HTR-8/SVneo (cell line): ENCODE measurements around the gene CHDH.

Experiments used
- DNase-seq: peaks from one replicate; pipeline ENCODE4 v3.0.0; 2011; ENCODE audit warnings: low spot score, mixed read lengths; ENCODE audit not compliant: insufficient read length
- FAIRE-seq: peaks from 2 replicates; lab custom pipeline; 2011; peaks lifted over from hg19 to GRCh38; lab: Jason Lieb, UNC

CHDH gene

DNA sequence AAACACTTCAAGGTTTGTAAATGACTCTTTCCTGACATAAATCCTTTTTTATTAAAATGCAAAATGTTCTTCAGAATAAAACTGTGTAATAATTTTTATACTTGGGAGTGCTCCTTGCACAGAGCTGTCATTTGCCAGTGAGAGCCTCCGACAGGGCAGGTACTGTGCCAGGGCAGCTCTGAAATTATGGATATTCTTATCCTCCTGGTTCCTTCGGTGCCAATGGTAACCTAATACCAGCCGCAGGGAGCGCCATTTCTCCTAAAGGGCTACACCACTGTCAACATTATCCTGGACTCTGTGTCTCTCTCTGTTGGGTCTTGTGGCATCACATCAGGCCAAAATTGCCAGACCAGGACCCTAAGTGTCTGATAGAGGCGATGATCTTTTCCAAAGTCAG is 33.0 kb downstream of the CHDH start:
- no peak for FAIRE-seq
- DNase-seq = no peak

DNA sequence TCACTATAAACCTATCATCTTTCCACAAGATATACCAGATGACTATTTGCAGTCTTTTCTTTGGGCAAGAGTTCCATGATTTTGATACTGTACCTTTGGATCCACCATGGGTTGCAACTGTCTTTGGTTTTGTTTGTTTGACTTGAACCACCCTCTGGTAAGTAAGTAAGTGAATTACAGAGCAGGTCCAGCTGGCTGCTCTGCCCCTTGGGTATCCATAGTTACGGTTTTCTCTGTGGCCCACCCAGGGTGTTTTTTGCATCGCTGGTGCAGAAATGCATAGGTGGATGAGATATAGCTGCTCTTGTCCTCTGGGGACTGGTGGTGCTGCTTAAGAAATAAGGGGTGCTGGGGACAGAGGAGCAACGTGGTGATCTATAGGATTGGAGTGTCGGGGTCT is 33.8 kb downstream of the CHDH start:
- DNase-seq (no peak), FAIRE-seq (no peak)

DNA sequence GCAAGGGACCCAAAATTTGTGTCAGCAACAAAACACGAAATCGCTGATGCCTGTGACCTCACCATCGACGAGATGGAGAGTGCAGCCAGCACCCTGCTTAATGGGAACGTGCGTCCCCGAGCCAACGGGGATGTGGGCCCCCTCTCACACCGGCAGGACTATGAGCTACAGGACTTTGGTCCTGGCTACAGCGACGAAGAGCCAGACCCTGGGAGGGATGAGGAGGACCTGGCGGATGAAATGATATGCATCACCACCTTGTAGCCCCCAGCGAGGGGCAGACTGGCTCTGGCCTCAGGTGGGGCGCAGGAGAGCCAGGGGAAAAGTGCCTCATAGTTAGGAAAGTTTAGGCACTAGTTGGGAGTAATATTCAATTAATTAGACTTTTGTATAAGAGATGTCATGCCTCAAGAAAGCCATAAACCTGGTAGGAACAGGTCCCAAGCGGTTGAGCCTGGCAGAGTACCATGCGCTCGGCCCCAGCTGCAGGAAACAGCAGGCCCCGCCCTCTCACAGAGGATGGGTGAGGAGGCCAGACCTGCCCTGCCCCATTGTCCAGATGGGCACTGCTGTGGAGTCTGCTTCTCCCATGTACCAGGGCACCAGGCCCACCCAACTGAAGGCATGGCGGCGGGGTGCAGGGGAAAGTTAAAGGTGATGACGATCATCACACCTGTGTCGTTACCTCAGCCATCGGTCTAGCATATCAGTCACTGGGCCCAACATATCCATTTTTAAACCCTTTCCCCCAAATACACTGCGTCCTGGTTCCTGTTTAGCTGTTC is 34.9 kb downstream of the CHDH start:
- DNase-seq (no peak), FAIRE-seq (no peak)

DNA sequence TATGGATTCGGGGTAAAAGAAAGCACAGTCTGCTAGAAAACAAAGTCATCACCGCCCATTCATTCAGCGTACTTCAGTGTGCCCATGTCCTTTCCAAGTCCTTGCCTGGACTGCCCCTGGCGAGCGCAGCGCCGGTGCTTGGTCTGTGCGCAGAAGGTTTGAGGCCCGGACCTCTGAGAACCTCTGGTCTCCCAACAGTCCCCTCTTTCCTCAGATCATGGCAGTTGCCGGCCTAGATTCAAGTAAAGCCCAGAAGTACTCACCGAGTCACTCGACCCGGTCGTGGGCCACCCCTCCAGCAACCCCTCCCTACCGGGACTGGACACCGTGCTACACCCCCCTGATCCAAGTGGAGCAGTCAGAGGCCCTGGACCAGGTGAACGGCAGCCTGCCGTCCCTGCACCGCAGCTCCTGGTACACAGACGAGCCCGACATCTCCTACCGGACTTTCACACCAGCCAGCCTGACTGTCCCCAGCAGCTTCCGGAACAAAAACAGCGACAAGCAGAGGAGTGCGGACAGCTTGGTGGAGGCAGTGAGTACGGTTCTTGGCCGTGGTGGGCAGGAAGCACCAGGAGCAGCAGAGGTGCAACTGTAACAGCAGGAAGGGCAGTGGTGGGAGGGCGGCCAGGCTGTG is 36.3 kb downstream of the CHDH start:
- FAIRE-seq = no peak
- no peak for DNase-seq

DNA sequence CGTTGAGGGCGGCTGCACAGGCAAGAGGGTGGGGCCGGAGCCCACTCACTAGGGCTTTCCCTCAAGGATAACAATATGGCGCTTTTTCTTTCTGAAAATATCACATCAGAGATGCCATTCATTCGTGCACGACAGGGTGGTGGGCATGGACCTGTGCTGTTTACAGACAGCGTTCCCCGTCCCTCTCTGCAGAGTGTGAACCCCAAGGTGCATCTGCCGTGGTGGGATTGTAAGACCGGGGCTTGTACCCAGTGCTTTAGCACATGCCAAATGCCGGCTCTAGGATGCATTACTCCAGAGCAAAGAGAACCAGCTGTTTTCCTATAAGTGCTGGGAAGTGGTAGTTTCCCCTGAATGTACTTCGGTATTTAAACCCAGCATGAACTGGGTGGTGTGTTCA is 37.0 kb downstream of the CHDH start:
- no peak for FAIRE-seq

DNA sequence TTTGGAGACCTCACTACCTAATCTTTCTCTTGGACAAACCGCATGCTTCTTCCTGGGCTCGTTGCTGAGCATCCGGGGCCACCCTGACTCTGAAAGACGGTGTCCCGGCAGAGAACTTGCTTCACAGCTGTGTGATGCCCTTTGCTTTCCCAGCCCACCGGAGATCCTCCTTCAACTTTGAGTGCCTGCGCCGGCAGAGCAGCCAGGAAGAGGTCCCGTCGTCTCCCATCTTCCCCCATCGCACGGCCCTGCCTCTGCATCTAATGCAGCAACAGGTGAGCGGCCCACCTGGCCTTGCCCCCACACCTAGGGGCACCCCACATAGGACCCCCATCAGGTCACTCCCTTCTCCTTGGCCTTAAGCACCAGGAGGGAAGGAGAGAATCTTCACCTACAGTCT is 37.7 kb downstream of the CHDH start:
- no peak for DNase-seq
- FAIRE-seq = no peak

More for the DNA sequence above, 37.0 kb downstream of the CHDH start:
- no peak for DNase-seq

DNA sequence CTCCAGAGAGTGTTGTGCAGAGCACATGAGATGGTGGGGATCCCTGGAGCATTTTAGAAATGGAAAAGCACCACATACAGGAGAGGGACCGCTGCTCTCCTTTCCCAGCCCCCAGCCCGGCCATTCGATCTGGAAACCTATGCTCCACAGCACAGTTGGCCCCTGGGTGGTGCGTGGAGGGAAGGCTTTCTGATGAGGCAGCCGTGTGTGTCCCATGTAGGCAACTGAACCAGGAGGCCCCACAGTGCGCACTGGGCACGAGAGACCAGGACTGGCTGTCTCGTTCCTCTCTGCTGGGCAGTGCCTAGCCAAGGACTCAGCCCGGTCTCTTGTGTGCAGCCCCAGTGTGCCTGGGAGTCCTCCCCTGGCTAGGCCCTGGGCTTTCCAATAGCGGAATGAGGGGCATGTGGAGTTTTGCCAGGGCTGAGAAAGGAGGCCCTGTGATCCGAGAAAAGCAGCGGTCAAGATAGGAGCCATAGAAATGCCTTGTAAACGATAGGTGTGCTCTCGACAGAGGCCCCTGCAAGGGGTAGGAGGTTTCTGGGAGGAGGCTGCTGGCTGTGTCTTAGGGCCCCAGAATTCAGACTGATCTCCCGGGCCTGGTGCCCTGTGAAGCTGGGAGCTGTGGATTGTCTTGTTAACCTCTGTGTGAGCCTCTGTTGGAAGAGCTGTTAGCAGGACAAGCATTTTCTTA is 39.0 kb downstream of the CHDH start:
- DNase-seq (no peak), FAIRE-seq (no peak)

DNA sequence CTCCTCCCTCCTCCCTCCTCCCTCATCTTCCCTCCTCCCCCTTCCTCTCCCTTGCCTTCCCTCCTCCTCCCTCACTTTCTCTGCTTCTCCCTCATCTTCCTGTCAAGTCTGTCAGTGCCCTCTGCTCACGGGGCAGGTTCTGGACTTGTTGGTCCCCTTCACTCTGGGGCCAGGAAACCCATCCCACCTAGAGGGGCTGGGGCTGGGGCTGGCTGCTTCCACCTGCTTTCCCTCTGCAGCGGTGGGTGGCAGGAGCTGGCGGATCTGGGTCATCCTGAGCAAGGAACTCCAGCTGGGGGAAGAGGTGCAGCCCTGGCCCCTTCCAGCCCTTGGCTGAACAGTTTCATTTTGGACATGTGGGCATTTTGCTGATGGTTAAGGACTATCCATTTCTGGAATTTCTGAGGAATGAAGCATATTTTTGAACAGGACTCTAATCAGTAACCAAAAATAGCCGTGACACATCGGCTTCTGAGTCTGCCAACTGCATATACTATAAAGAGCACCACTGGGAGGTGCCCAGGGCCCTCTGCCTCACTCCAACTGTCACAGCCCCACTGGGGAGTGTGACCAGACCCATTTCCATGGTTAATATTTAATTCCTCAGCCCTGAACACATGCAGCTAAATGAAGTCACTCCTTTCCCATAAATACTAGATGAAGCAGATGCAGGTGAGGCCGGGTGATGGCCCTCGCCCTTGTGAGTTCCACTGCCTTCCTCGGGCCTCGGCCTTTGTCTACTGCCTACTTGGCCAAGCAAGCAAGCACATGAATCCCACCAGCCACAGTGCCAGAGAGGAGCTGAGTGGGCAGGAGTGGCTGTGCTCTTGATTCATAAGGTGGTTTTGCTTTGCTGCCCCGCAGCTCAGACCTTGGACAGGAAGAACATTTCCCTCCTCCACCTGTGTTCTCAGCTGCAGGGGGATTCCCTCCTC is 39.8 kb downstream of the CHDH start:
- FAIRE-seq (peak; percentile 51), DNase-seq (no peak)

DNA sequence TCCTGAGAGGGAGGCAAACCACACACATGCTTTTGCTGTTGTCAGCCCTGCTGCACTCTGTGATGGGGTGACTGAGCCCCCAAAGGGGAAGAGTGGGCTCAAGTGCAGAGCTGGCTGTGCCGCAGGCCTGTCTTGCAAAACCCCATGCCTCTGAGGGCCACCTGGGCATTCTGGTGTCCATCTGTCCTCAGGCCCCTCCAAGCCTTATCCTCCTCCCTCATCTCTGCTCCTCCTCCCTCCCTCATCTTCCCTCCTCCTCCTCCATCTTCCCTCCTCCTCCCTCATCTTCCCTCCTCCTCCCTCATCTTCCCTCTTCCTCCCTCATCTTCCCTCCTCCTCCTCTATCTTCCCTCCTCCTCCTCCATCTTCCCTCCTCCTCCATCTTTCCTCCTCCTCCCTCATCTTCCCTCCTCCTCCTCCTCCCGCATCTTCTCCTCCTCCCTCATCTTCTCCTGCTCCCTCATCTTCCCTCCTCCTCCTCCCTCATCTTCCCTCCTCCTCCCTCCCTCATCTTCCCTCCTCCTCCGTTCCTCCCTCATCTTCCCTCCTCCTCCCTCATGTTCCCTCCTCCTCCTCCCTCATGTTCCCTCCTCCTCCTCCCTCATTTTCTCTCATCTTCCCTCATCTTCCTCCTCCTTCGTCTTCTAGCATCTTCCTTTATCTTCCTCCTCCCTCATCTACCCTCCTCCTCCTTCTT is 40.6 kb downstream of the CHDH start:
- FAIRE-seq = no peak
- no peak for DNase-seq

DNA sequence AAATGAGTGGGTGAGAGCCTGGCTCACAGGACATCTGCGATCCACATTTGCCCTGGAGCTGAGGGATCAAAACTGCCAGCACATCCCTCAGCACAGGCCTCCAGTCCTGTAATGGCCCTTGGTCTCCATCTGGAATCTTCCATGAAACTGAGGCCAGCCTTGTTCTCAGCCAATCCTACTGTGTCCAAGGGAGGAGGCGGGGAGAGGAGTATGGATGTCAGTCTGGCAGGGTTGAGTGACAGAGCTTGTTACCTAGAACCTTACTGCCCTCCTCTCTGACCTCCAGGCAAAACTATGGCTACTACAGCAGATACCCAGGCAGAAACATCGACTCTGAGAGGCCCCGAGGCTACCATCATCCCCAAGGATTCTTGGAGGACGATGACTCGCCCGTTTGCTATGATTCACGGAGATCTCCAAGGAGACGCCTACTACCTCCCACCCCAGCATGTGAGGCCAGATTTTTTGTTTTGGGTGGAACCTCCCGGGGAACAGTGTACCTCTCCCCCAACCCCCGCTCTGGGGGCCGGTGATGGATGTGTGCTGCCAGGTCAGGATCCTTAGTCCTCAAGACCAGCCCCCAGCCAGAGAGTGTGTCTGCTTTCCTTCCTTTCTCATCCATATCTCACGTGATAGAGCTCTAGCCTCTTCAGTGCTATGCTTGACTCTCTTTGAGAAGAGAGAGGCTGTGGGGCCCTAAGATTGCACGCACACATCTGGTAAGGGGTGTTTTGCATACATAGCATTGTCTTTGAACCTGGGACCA is 41.3 kb downstream of the CHDH start:
- FAIRE-seq (no peak), DNase-seq (peak; percentile 77)

DNA sequence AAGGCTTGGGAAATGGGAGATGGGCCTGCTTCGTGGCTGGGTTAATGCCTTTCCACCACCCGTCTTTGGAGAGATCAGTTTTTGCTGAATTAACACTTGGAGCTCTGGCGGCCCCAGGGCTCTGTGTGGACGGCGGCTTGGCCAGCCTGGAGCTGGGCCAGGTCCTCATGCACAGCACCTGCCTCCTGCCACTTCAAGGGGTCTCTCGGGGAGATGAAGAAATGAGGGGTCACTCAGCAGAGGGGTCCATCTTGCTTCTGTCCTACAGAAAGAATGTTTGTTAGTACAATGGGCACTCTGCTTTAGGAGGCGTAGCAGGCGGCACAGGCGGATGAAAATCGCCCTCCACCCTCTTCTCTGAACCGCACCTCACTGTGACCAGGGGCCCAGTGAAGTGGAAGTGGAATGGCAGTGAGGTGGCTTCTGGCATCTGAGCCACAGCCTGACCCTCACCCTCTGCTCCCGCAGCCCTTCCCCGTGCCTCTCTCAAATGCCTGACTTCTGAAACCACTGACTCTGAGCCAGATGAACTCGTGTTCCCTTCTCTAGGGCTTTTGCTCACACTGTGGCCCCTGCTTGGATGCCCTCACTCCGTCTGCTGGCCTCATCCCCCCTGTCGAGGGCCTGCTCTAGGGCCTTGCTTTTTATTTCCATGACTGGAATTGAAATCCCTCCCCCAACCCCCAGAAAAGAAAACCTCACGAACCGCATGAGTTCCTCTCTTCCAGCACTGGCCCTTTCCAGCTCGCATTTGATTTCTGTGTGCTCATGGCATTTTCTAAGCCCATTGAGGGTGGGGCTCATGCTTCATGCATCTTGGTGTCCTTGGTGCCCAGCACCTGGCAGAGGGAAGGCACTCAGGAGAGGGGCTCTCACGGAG is 42.2 kb downstream of the CHDH start:
- FAIRE-seq (no peak), DNase-seq (no peak)

DNA sequence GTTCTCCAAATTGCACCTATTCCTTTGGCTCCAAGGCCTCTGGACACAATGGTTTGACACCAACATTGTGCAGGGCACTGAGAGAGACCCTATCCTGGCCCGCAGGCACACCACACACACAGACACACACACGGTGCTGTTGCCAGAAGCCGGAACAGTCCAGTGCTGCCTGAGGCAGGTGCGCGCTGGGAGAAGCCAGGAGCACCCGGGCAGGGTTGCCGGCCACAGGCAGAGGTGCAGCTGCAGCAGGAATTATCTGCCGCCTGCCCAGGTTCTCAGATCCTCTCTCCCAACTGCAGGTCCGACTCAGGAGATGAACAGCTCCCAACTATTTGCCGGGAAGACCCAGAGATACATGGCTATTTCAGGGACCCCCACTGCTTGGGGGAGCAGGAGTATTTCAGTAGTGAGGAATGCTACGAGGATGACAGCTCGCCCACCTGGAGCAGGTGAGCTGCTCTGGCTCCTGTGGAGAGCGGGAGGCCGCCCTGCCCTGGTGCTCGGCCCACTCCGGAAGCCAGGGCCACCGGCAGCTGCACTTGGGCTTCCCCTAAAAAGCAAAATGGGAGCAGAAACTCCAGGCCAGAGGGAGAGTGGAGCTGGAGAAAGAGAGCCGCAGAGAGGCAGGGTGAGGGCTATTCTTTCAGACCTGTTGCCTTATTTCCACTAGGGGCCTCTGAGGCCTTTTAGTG is 42.9 kb downstream of the CHDH start:
- no peak for DNase-seq

DNA sequence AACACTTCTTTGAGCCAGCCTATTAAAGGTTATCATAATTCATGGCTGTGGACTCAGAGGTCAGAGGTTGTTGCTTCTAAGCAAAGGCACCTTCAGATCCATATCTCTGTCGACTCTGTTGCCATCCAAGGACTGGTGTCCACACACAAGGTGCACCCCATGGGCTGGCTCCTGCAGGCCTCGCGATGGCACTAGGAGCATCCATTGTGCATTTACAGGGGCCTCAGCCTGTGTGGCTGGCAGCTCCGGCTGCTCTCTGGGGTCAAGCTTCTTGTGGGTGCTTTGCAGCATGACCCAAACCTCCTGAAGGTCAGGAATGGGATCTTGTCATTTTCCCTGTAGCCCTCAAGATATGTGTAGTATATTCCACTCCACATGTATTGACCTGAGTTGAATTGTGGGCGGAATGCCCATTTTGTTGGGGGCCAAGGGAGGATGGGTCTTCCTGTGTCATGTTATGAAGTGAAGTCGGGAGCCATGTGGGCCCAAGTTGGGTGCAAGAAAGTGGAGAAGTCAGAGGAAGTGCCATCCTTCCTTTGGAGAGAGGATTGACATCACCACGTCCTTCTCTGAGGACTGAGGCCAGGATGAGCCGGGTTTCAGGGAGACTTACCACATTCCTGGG is 43.9 kb downstream of the CHDH start:
- no peak for FAIRE-seq

More for the DNA sequence above, 42.9 kb downstream of the CHDH start:
- FAIRE-seq = no peak

DNA sequence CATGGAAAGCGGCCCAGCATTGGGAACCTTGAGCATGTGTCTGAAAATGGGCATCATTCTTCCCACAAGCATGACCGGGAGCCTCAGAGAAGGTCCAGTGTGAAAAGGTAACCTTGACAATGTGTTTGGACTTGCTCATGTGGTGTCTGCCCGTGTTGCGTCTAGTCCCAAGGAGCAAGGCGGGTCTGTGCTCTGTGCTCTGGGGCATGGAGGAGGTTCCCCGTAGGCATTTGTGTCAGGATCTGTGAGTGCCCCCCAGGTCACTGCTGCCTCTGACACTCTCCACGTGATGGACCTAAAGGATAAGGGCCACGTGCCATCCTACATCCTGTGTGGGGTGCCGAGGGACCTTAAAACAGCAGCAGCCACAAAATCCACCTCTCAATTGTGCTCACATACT is 44.9 kb downstream of the CHDH start:
- FAIRE-seq = no peak
- DNase-seq = no peak

More for the DNA sequence above, 43.9 kb downstream of the CHDH start:
- DNase-seq = no peak

DNA sequence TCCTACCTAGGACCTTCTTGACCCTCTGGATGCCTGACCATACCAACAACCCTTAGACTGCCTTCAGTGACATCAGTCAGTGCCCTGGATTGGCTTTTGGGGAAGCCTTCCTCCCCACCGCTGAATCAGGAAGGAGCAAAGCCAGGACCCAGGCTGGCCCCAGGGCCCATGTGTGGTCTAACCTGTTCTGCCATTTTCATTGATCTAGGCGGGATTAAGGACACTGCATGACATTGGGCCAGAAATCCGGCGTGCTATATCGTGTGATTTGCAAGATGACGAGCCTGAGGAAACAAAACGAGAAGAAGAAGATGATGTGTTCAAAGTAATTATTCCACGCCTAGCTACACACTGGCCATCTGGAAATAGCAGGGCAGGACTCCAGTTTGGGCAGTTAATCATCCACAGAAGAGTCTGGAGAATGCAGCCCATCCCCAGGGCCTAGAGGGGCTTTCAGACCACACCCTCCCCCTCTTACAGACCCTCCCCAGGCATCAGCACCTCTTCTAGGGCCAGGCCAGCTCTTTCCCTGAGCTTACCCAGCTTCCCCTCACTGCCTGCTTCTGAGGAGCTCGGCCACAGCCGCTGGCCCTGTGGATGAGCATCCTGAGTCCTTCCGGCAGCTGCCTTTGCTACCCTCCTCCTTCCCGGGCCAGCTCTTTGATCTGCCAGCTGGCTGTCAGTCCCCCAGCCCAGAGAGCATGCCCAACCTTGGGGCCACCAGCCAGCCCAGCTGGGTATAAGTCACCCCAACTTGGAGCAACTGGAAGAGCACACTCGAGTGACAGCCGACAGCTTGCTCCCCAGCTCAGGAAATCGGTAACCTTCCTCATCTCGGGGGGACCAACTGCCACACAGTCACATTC is 45.9 kb downstream of the CHDH start:
- no peak for DNase-seq
- no peak for FAIRE-seq

DNA sequence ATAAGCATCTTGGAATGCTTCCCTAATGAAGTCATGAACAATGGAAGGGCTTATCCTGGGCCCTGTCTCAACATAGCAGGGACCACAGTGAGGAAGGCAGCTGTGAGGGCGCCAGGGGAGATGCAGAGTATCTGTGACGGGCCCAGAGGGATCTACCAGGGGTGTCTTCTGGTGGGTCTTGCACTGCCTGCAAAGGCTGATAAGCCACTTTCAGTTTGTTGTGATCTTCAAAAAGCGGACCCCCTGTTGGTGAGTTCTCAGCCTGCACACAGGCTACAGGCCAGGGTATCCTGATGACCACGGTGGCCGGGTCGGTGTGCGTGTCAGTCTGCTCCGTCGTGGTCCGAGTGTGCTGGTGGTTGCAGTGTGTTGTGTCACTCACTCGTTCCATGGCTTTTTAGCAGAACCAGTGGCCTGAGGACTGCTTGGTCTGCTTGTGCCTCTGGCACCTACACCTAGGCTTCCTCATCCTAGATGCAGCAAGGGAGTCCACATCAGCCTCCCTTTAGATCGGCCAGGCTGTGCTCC is 46.8 kb downstream of the CHDH start:
- FAIRE-seq (peak; percentile 13), DNase-seq (no peak)
